ENCODE data around the gene SLIT1. TPM values are rescaled to one million over a fixed set of nuclear protein-coding genes. Genes with fewer than 3 reads are reported as not detected.
A peak's percentile ranks its signal among the peaks of the same experiment; 100 is the strongest.

SLIT1 gene
- total RNA-seq, 2 donors from 2014 or later = 0.06 to 0.25 TPM

DNA sequence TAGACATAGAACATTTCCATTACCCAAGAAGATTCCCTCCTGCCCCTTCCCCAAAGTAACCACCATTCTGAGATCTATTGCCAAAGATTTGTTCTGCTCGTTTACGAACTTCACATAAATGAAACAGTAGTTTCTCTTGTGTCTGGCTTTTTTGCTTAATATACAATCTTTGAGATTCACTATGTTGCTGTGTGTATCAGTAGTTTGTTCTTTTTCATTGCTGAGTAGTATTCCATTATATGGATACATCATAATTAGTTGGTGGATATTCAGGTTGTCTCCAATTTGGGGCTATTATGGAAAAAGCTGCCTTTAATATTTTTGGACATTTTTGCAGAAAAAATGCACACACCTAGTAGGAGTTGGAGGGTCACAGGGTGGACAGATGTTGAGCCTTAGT is 124.3 kb downstream of the SLIT1 start:
- intact Hi-C loops (cut with DNase I, micrococcal nuclease) = no loop called here
- DNase-seq (no peak), ATAC-seq (no peak)

- intact Hi-C loops (cut with DNase I, micrococcal nuclease) = no loop called here
- ATAC-seq (no peak), DNase-seq (no peak)
Measured at GRCh38 chr10:97060441-97061084, 125.2 kb downstream of the SLIT1 start.

DNA sequence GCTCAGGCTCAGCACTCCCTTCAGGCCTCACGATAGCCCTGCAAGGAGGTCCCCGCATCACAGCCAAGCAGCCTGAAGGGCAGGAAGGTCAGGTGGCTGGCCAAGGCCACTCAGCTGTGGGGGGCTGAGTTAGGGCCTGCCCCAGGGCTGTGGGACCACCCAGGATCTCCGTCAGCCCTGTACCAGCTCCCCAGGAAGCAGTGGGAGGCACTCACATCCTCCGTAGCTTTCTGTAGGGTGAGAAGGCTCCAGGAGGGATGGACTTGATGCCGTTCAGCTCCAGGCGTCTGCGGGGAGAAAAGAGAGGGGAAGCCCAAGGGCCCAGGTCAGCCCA is 125.9 kb downstream of the SLIT1 start:
- no peak for ATAC-seq
- no peak for DNase-seq
- intact Hi-C loops (cut with DNase I, micrococcal nuclease) = no loop called here

DNA sequence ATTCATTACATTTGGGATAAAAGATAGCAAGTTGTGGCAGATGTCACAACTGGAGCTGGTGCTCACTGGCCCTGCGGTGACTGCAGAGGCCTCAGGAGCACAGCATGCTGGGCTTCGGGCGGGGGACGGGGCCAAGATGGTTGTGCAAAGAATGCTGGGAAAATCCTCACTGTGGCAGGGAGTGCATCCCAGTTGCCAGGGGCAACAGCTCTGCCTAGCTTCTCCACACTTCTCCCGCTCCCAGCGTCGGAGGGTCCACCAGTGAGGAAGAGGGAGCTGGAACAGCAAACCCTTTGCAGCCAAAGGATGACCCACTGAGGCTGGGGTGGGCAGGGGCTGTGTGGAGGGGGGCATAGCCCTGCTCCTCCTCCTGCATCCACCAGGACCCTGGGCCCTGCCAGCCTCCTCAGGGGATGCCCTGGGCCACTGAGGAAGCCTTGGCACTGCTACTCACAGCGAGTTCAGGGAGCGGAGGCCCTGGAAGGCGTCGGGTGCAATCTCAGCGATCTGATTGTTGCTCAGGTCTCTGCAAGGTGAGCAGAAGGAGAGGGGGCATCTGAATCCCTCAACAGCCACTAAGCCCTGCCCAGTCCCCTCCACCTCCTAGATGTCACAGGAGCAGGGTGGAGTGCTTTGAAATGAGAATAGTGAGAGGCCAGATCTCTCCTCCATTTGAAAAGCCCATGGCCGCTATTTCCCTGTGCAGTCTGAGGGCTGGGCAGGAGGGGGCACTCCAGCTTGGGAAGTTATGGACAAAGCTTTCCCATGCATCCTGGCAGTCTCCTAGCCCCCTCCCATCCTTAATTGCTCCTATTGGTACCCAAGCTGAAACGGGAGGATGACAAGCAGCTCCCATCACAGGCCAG is 126.5 kb downstream of the SLIT1 start:
- ATAC-seq (no peak), DNase-seq (no peak)
- intact Hi-C loops (cut with DNase I, micrococcal nuclease) = no loop called here

DNA sequence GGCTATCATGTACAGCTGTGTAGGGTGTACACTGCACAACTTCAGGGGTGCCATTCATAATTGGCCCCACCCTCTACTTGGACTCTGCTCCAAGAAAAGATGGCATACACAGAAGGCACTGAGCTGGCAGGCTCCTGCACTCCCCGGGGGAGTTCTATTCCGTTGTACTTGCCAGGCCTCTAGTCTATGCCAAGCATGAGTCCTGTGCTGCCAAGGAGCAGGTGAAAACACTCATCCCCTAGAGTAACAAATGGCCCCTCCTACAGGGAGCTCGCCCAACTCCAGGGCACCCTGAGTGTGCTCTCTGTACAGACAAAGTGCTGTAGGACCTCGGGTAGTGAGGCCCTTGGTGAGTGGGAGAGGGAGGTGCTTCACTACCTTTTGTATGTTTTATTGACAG is 127.2 kb downstream of the SLIT1 start:
- DNase-seq (no peak), ATAC-seq (peak; percentile 31)
- intact Hi-C loops (cut with DNase I, micrococcal nuclease) = no loop called here

- intact Hi-C loops (cut with DNase I, micrococcal nuclease) = no loop called here
- no peak for ATAC-seq
- DNase-seq = no peak
Measured at GRCh38 chr10:97057491-97058235, 128.1 kb downstream of the SLIT1 start.

DNA sequence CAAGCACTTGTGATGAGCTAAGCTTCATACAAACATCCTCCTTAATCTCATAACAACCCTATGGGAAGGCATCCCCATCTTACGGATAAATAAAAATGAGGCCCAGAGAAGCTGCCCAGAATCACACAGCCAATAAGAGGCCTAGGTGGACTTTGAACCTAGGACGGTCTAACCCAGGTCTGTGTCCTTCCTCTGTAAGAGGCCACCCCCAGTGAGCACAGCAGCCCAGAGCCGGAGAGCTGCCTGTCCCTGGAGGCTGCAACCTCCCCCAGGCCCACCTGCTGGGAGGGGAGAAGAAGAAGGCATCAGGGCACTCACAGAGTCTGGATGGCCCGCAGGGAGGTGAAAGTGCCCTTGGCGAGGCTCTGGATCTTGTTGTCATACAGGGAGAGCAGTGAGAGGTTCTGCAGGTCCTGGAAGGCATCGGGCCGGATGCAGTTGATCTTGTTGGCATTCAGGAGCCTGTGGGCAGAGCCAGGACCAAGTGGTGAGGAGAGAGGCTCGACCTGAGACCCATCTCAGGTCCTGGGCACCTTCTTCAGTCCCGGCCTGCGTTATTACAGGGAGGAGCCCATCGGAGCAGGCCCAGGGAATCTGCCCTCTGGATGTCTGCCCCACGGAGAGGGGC is 129.6 kb downstream of the SLIT1 start:
- no peak for ATAC-seq
- DNase-seq = no peak
- intact Hi-C loops (cut with DNase I, micrococcal nuclease) = no loop called here

DNA sequence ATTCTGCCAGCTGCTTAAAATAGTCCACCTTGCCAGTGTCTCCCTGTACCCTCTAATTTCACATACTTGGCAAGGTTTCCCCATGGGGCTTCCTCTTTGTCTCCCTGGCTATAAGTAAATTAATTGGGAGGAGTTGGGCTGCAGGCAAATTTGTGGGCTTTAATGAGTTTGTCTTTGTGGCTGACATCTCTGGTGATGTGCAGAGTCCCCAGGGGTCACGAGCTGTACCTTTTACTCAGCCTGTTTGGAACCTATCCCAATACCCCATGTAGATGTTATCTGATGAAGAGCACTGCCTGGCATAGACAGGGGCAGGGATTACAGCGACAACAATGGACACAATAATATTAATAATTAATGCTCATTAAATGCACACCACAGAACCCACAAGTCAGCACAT is 132.5 kb downstream of the SLIT1 start:
- ATAC-seq = no peak
- intact Hi-C loops (cut with DNase I, micrococcal nuclease) = no loop called here
- DNase-seq = no peak

- DNase-seq (no peak), ATAC-seq (no peak)
- intact Hi-C loops (cut with DNase I, micrococcal nuclease) = no loop called here
Measured at GRCh38 chr10:97050956-97051496, 134.7 kb downstream of the SLIT1 start.

DNA sequence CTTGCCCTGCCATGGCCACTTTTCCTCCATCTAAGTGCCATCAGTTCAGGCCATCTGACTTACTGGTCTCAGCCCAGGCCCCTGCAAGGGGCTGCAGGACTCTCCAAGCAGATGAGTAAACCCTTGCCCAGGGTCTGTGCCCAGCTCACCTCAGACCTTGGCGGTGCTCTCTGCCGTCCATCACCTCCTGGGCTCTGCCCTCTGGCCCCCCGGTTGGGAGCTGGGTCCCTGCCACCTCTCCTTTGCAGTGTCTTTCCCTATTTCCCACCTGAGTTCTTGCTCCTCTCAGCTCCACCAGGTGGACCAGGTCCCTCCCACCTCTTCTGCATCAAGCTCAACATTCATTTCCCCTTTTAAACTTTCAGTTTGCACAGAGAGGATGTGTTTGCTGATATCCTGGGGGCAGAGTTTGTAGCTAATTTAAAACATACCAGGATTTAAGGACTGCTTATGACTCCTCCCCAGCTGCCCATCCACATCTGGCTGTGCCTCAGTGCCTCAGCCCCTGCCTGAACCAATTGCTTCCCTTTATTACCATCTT is 135.5 kb downstream of the SLIT1 start:
- intact Hi-C loops (cut with DNase I, micrococcal nuclease) = no loop called here
- ATAC-seq (no peak), DNase-seq (no peak)

DNA sequence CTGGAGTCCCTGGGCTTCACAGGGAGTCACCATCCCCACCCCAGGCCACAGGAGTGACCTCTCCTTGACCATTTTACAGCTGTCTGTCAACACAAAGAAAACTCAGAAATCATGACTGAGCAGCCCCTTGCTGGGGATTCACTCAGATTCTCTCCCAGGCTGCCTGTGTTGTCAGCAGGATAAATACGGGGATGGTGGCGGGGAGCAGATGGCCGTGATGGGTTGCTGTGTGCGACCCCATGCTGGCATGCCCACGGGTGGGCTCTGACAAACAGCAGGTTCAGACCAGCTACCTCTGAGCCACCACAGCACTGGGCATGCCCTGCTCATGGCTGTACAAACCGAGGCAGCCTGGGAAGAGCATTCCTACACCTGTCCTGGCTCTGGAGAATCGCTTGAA is 136.1 kb downstream of the SLIT1 start:
- intact Hi-C loops (cut with DNase I, micrococcal nuclease) = no loop called here
- DNase-seq = no peak
- ATAC-seq = no peak

- intact Hi-C loops (cut with DNase I, micrococcal nuclease) = no loop called here
- DNase-seq = no peak
- ATAC-seq = no peak
Measured at GRCh38 chr10:97048649-97049427, 136.9 kb downstream of the SLIT1 start.

GRCh38 chr10:97047788-97048187 is 138.0 kb downstream of the SLIT1 start:
- ATAC-seq (no peak), DNase-seq (no peak)
- intact Hi-C loops (cut with DNase I, micrococcal nuclease) = no loop called here

- intact Hi-C loops (cut with DNase I, micrococcal nuclease) = no loop called here
- no peak for DNase-seq
- ATAC-seq = no peak
Measured at GRCh38 chr10:97047083-97047736, 138.5 kb downstream of the SLIT1 start.

- intact Hi-C loops (cut with DNase I, micrococcal nuclease) = no loop called here
- ATAC-seq (no peak), DNase-seq (no peak)
Measured at GRCh38 chr10:97046456-97047082, 139.2 kb downstream of the SLIT1 start.

- ATAC-seq = no peak
- intact Hi-C loops (cut with DNase I, micrococcal nuclease) = no loop called here
- DNase-seq = no peak
Measured at GRCh38 chr10:97043563-97043855, 142.2 kb downstream of the SLIT1 start.

DNA sequence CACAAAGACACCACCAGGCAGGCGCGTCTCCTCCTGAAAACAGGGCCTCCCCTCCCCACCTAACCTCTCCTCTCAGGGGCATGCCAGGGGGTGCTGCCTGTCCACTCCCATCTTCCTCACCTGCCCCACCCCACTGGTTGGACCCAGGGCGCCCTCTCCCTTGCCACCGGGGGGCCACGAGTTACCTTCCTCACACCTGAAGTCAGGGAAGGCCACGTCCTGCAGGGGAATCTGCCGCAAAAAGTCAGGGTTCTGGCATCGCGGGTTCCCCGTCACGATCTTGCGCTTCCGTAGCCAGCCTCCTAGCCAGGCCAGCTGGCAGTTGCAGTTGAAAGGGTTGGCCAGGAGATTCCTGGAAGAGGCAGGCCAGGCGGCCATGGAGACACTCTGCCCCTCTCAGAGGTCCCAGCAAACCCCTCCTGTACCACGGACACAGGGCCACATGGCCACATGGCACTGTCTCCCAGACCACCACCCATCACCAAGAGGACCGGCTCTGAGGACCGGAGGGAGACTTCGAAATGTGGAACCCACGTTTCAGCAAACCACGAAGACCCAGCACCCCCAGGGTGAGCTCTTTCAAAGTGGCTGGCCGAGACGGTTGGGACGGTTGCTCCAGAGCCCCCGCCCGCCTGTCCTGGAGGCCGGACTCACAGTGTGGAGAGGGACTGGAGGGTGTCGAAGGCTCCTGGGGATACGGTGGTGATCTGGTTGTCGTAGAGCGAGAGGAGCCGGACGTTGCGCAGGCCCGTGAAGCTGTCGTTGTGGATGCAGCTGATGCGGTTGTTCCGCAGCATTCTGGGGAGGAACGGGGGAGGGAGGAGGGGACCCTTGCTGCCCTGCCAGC is 142.8 kb downstream of the SLIT1 start:
- ATAC-seq = no peak
- intact Hi-C loops (cut with DNase I, micrococcal nuclease) = no loop called here
- no peak for DNase-seq

Data from left colon (tissue), 2 donors.